ENCODE results near the gene SPATA7. TPM values are rescaled to one million over a fixed set of nuclear protein-coding genes. Genes with fewer than 3 reads are reported as not detected.

Gene SPATA7
- total RNA-seq, 1 donor from 2014 or later: 9.6 TPM

GRCh38 chr14:88454886-88455285 lies 69.4 kb downstream of the SPATA7 start:
- H3K27me3 ChIP-seq: no peaks in the 10 kb centered on the region
- no peaks in the 10 kb centered on the region for H3K4me1 ChIP-seq
- no peak overlapping the region for H3K27ac ChIP-seq
- H3K9me3 ChIP-seq: no peaks in the 10 kb centered on the region
- intact Hi-C loops (cut with DNase I): no loop called here
- TF ChIP-seq POLR2AphosphoS5 (IDR thresholded peaks at IDR 0.05; ENCODE audit: insufficient read depth in 1 of 2, low read depth in 1 of 2) (no peak), POLR2A (IDR thresholded peaks at IDR 0.05) (no peak), CTCF (IDR thresholded peaks at IDR 0.05) (no peak)
- no peak for DNase-seq (ENCODE audit: extremely low spot score in 2 of 2)
- H3K36me3 ChIP-seq: no peaks in the 10 kb centered on the region
- H3K4me3 ChIP-seq: no peak overlapping the region

- Histone ChIP-seq H3K27me3 (no peaks in the 10 kb centered on the region), H3K27ac (no peak overlapping the region), H3K4me3 (no peak overlapping the region), H3K9me3 (peaks cover 8% of the 10 kb centered on the region), H3K4me1 (no peaks in the 10 kb centered on the region), H3K36me3 (peaks cover 0 to 28% of the 10 kb centered on the region in 2 donors)
- no peak for DNase-seq (ENCODE audit: extremely low spot score in 2 of 2)
- intact Hi-C loops (cut with DNase I): no loop called here
- no peak for TF ChIP-seq CTCF (IDR thresholded peaks at IDR 0.05)
- TF ChIP-seq POLR2AphosphoS5 (IDR thresholded peaks at IDR 0.05; ENCODE audit: insufficient read depth in 1 of 2, low read depth in 1 of 2): no peak
- TF ChIP-seq POLR2A (IDR thresholded peaks at IDR 0.05): no peak
These were observed 77.9 kb downstream of the SPATA7 start for GRCh38 chr14:88463318-88463717.

GRCh38 chr14:88468406-88468805 lies 82.9 kb downstream of the SPATA7 start:
- Histone ChIP-seq H3K27ac (no peak overlapping the region), H3K36me3 (peaks cover 0 to 61% of the 10 kb centered on the region in 2 donors)
- TF ChIP-seq CTCF (IDR thresholded peaks at IDR 0.05): no peak
- TF ChIP-seq POLR2A (IDR thresholded peaks at IDR 0.05): no peak
- TF ChIP-seq POLR2AphosphoS5 (IDR thresholded peaks at IDR 0.05; ENCODE audit: insufficient read depth in 1 of 2, low read depth in 1 of 2): no peak

GRCh38 chr14:88470542-88471440 lies 85.3 kb downstream of the SPATA7 start:
- Histone ChIP-seq H3K4me3 (no peak overlapping the region), H3K27ac (no peak overlapping the region), H3K36me3 (peaks cover 0 to 64% of the 10 kb centered on the region in 2 donors), H3K4me1 (no peaks in the 10 kb centered on the region), H3K9me3 (no peaks in the 10 kb centered on the region), H3K27me3 (no peaks in the 10 kb centered on the region)
- intact Hi-C loops (cut with DNase I): no loop called here
- TF ChIP-seq POLR2A (IDR thresholded peaks at IDR 0.05): no peak
- no peak for TF ChIP-seq POLR2AphosphoS5 (IDR thresholded peaks at IDR 0.05; ENCODE audit: insufficient read depth in 1 of 2, low read depth in 1 of 2)
- TF ChIP-seq CTCF (IDR thresholded peaks at IDR 0.05): no peak
- no peak for DNase-seq (ENCODE audit: extremely low spot score in 2 of 2)

More at GRCh38 chr14:88468406-88468805, 82.9 kb downstream of the SPATA7 start:
- Histone ChIP-seq H3K27me3 (no peaks in the 10 kb centered on the region), H3K4me3 (no peak overlapping the region), H3K4me1 (no peaks in the 10 kb centered on the region), H3K9me3 (no peaks in the 10 kb centered on the region)
- intact Hi-C loops (cut with DNase I): no loop called here
- no peak for DNase-seq (ENCODE audit: extremely low spot score in 2 of 2)

GRCh38 chr14:88473791-88474190 lies 88.3 kb downstream of the SPATA7 start:
- no peaks in the 10 kb centered on the region for H3K9me3 ChIP-seq
- no peaks in the 10 kb centered on the region for H3K27me3 ChIP-seq
- H3K27ac ChIP-seq: no peak overlapping the region
- intact Hi-C loops (cut with DNase I): no loop called here
- peaks cover 8% of the 10 kb centered on the region for H3K4me1 ChIP-seq
- H3K4me3 ChIP-seq: no peak overlapping the region
- peaks cover 0 to 49% of the 10 kb centered on the region in 2 donors for H3K36me3 ChIP-seq
- TF ChIP-seq POLR2A (IDR thresholded peaks at IDR 0.05): no peak
- no peak for TF ChIP-seq POLR2AphosphoS5 (IDR thresholded peaks at IDR 0.05; ENCODE audit: insufficient read depth in 1 of 2, low read depth in 1 of 2)
- no peak for TF ChIP-seq CTCF (IDR thresholded peaks at IDR 0.05)
- DNase-seq (ENCODE audit: extremely low spot score in 2 of 2): no peak
